ES-I3 (cell line): ENCODE data around the gene PAGE1.

Experiments used
- H3K36me3 ChIP-seq: 2 replicates; pipeline ENCODE4 v1.6.1; 2013; ENCODE audit warnings: mild to moderate bottlenecking, low read length, control low read depth, moderate library complexity; ENCODE audit not compliant: insufficient read depth
- H3K4me1 ChIP-seq: 2 replicates; pipeline ENCODE4 v1.6.1; 2013; ENCODE audit warnings: mild to moderate bottlenecking, control low read depth, low read length; ENCODE audit not compliant: insufficient read depth
- H3K9ac ChIP-seq: 2 replicates; pipeline ENCODE4 v1.6.1; 2013; ENCODE audit warnings: low read depth, mild to moderate bottlenecking, low read length, moderate library complexity
- H3K9me3 ChIP-seq: 2 replicates; pipeline ENCODE4 v1.6.1; 2013; ENCODE audit warnings: mild to moderate bottlenecking, low read length, moderate library complexity; ENCODE audit not compliant: control insufficient read depth, insufficient read depth

Gene PAGE1

DNA sequence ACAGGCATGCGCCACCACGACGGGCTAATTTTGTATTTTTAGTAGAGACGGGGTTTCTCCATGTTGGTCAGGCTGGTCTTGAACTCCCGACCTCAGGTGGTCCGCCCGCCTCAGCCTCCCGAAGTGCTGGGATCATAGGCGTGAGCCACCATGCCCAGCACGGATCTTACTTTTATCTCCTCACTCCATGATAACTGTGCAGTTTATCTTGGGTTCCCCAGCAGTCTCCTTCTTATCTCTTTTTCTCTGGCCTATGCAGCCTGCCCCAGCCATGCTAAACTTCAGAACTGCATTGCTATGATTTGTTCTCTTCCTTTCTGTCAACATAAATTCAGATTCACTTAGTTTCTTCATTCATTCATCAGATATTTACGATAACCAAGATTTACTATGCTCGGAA is 22.4 kb downstream of the PAGE1 start:
- Histone ChIP-seq H3K36me3 (no peaks in the 10 kb centered on the region), H3K9me3 (no peaks in the 10 kb centered on the region), H3K9ac (no peak overlapping the region), H3K4me1 (no peaks in the 10 kb centered on the region)

- H3K36me3 ChIP-seq: no peaks in the 10 kb centered on the region
Observed at GRCh38 chrX:49664824-49665223, 31.0 kb downstream of the PAGE1 start.

DNA sequence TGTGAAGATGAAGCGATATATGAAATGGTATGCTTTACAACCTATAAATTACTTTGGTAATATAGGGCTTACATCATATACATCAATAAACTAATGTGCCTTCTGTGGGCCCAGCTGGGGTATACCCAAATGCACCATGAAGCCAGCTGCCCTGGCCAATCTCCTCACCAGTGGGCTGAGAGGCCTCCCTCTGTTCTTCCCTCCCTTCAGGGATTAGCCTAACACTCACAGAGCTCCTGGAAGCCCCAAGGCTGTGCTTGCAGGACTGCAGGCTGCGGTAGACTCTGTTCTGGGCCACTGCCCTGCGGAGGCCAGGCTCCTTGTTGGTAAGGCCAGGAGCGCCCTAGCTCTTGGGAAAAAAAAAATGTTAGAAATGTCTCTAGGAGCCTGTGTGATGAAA is 33.9 kb downstream of the PAGE1 start:
- H3K4me1 ChIP-seq: no peaks in the 10 kb centered on the region
- H3K36me3 ChIP-seq: no peaks in the 10 kb centered on the region
- H3K9ac ChIP-seq: no peak overlapping the region
- no peaks in the 10 kb centered on the region for H3K9me3 ChIP-seq

More at GRCh38 chrX:49664824-49665223, 31.0 kb downstream of the PAGE1 start:
- no peaks in the 10 kb centered on the region for H3K4me1 ChIP-seq
- H3K9ac ChIP-seq: no peak overlapping the region
- no peaks in the 10 kb centered on the region for H3K9me3 ChIP-seq

DNA sequence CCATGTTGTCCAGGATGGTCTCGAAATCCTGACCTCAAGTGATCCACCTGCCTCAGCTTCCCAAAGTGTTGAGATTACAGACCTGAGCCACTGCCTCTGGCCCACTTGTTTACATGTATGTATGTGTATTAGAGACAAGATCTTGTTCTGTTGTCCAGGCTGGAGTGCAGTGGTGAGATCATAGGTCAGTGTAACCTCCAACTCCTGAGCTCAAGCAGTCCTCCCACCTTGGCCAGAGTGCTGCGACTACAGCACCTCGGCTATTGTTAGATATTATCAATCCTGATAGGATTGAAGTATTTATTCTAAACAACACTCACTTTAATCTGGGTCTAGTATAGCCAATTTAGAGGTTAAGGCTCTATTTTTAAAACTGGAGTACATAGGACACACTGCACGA is 36.0 kb downstream of the PAGE1 start:
- H3K9me3 ChIP-seq: no peaks in the 10 kb centered on the region
- no peak overlapping the region for H3K9ac ChIP-seq
- no peaks in the 10 kb centered on the region for H3K36me3 ChIP-seq
- H3K4me1 ChIP-seq: no peaks in the 10 kb centered on the region

DNA sequence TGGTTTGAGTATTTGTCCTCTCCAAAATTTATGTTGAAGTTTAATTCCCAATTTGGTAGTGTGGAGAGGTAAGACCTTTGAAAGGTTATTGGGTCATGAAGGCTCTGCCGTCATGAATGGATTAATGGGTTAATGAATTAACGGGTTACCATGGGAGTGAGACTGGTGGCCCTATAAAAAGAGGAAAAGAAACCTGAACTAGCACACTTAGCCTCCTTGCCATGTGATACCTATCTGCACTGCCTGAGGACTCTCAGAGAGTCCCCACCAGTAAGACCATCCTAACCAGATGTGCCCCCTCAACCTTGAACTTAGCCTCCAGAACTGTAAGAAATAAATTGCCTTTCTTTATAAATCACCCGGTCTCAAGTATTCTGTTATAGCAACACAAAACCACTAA is 39.3 kb downstream of the PAGE1 start:
- Histone ChIP-seq H3K9ac (no peak overlapping the region), H3K4me1 (no peaks in the 10 kb centered on the region), H3K36me3 (no peaks in the 10 kb centered on the region), H3K9me3 (no peaks in the 10 kb centered on the region)

DNA sequence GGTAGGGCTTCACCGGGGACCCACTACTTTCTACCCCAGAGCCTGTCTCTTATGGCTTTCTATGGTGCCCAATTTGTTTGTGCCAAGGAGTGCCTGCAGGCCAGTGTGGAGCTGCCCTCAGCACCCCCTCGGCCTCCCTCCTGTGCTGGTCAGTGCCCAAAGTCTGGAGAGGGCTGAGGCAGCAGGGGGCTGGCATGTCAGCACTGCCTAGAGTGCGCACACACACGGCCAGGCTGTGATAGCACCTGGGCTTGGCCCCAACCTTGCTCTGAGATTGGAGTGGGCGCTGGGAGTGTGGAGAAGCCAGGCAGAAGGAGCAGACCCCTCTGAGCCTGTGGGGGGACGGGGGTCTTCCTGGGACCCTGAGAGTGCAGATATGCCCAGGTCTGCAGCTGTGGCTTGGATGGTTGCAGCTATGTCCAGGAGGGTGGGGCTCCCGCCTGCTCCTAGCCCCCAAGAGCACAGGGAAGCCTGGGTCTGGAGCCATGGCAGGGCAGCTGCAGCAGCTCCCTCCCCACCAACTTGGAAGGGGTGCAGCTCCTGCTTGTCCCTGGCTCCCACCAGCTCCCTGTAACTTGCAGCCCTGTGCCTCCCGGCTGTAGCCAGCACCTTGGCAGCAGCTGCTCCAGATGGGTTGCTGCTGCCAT is 50.7 kb downstream of the PAGE1 start:
- H3K36me3 ChIP-seq: no peaks in the 10 kb centered on the region
- no peaks in the 10 kb centered on the region for H3K9me3 ChIP-seq
- no peaks in the 10 kb centered on the region for H3K4me1 ChIP-seq
- no peak overlapping the region for H3K9ac ChIP-seq
